NT2/D1 (cell line): ENCODE data around the gene CCDC3.

Experiments
- DNase-seq: peaks from one replicate; pipeline ENCODE4 v3.0.0-alpha.2; 2011; ENCODE audit warnings: low read depth, low spot score
- H3K27me3 ChIP-seq: 2 replicates; pipeline ENCODE4 v1.6.0; 2011; ENCODE audit warnings: mild to moderate bottlenecking; ENCODE audit not compliant: insufficient read length, insufficient read depth
- H3K36me3 ChIP-seq: 2 replicates; pipeline ENCODE4 v1.6.1; 2011; ENCODE audit warnings: mild to moderate bottlenecking, low read length, mixed read lengths; ENCODE audit not compliant: insufficient read depth, insufficient read length
- H3K4me1 ChIP-seq: 2 replicates; pipeline ENCODE4 v1.5.1; 2011; ENCODE audit not compliant: insufficient read depth, insufficient read length
- H3K4me3 ChIP-seq: 2 replicates; pipeline ENCODE4 v1.5.1; 2011; ENCODE audit warnings: low read depth; ENCODE audit not compliant: insufficient read length
- H3K9ac ChIP-seq: 2 replicates; pipeline ENCODE4 v1.6.0; 2011; ENCODE audit warnings: low read depth; ENCODE audit not compliant: insufficient read length
- H3K9me3 ChIP-seq: 2 replicates; pipeline ENCODE4 v1.5.1; 2011; ENCODE audit warnings: mild to moderate bottlenecking, low read length; ENCODE audit not compliant: insufficient read depth
- SUZ12 ChIP-seq: IDR thresholded peaks from 2 replicates; pipeline ENCODE4 v1.6.1; 2011; ENCODE audit not compliant: insufficient read length, insufficient read depth; ENCODE audit errors: extremely low read depth
- YY1 ChIP-seq: IDR thresholded peaks from 2 replicates; pipeline ENCODE4 v1.6.1; 2011; ENCODE audit not compliant: insufficient read length, insufficient read depth
- ZNF274 ChIP-seq: IDR thresholded peaks from 2 replicates; pipeline ENCODE4 v1.6.1; 2011; ENCODE audit warnings: mild to moderate bottlenecking, low read depth, low read length

Gene CCDC3

DNA sequence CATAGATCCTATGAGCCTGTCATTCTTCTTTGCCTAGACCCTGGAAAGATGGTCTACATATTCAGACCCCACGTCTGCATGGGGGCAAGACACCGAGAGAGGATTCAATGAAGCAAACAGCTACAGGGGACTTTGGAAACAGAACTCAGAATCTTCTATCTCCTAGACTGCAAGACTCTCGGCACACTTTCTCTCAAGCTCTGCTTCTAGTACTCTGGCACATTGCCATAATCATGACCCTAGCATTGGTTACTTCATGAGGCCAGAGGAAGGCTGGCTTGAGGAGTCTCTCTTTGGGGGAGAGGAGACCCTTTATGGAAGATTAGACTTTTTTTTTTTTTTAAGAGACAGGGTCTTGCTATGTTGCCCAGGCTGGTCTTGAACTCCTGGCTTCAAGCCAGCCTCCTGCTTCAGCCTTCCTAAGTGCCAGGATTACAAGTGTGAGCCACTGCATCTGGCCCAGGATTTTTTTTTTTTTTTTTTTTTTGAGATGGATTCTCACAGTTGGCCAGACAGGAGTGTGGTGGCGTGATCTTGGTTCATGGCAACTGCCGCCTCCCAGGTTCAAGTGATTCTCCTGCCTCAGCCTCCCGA lies 20.7 kb downstream of the CCDC3 start:
- no peaks in the 10 kb centered on the region for H3K36me3 ChIP-seq
- no peak for DNase-seq
- peaks cover 7% of the 10 kb centered on the region for H3K9me3 ChIP-seq
- H3K4me3 ChIP-seq: no peak overlapping the region
- TF ChIP-seq SUZ12 (no peak), YY1 (no peak)
- H3K27me3 ChIP-seq: no peaks in the 10 kb centered on the region
- no peak overlapping the region for H3K9ac ChIP-seq
- H3K4me1 ChIP-seq: no peaks in the 10 kb centered on the region

DNA sequence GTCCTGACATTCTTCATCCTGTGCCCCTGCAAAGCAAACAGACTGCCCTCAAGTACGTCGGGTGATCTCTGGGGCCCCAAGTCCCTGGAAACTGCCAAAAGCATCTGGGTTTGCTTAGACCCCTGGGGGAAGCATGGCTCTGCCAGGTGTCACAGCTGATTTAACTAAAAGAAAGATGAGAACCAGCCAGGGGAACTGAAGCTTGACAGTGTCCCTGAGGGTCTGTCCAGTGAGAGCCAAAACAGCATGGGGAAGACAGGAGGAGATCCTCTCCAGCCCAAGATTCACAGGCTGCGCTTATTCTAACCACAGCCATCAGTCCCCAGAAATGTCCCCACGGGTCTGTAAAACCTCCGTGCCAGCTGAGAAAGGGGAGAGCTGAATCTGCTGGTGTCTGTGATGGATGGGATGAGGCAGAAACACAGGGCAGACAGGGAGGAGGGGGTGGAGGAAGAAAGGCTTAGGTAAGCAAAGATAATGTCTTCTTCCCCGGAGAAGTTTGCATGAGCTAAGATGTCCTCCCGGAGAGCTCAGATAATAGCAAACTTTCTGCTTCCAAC lies 21.3 kb downstream of the CCDC3 start:
- no peak for TF ChIP-seq SUZ12
- Histone ChIP-seq H3K9me3 (peaks cover 7% of the 10 kb centered on the region), H3K4me3 (no peak overlapping the region), H3K9ac (peak overlapping the region; percentile 5), H3K27me3 (no peaks in the 10 kb centered on the region), H3K36me3 (no peaks in the 10 kb centered on the region), H3K4me1 (no peaks in the 10 kb centered on the region)
- DNase-seq: no peak

DNA sequence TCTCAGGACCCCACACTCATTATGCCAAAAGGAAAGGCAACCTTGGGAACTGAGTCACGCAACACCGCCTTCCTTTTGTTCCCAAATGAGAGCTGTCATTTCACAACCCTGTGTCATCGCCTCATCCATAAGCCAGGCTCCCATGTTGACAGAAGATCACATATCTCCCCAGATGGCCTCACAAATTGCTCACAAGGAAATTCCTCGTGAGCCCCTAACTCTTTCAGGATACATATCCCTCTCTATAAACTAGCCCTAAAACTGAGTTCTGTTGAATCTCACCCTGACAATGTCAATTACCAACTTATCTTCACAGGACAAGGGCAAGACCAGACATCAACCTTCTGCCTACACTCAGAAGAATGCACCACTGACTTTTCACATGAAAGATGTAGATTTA lies 22.6 kb downstream of the CCDC3 start:
- no peak for DNase-seq
- H3K9me3 ChIP-seq: no peaks in the 10 kb centered on the region
- no peak overlapping the region for H3K4me3 ChIP-seq
- no peak for TF ChIP-seq YY1
- TF ChIP-seq SUZ12: no peak
- TF ChIP-seq ZNF274: no peak
- no peaks in the 10 kb centered on the region for H3K36me3 ChIP-seq
- no peaks in the 10 kb centered on the region for H3K4me1 ChIP-seq
- H3K27me3 ChIP-seq: no peaks in the 10 kb centered on the region
- no peak overlapping the region for H3K9ac ChIP-seq

DNA sequence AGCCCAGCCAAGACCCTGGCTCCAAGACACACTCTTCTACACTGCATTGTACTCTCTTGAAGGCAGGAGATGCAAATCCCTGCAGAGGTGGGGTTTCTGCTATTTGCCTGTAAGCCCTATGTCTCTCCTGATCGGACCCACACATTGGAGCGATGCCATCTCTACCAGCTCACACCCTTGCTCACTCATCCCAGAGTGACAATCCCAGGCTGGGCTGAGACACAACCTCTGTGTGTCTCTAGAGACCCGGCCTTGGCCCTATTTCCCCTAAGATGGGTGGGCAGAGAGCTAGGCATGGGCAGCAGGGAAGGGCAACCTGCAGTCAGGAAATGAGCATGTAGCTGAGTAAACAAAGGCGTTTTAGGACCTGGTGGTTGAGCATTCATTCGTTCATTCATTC lies 25.6 kb downstream of the CCDC3 start:
- Histone ChIP-seq H3K9ac (no peak overlapping the region), H3K36me3 (no peaks in the 10 kb centered on the region), H3K9me3 (no peaks in the 10 kb centered on the region), H3K27me3 (no peaks in the 10 kb centered on the region), H3K4me3 (no peak overlapping the region), H3K4me1 (no peaks in the 10 kb centered on the region)
- no peak for DNase-seq
- TF ChIP-seq SUZ12 (no peak), YY1 (no peak), ZNF274 (no peak)

DNA sequence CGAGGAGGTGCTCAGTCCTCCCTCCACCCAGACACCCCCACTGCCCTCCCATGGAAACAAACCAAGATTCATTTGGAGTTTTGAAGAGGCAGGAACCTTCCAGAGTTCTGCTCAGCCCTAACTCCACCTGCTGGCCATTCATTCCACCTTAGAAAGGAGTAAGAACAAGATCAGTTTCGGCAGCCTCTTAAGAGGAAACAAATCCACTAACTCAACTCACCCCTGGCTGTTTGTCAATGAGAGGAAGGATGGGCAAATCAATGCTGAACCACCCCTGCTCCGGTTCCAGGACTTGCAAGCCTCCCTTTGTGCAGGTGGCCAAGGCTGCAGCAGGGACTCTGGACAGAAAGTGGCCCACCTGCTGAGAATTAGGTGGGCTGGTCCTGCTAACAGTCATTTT lies 26.2 kb downstream of the CCDC3 start:
- Histone ChIP-seq H3K9ac (no peak overlapping the region), H3K36me3 (no peaks in the 10 kb centered on the region), H3K27me3 (no peaks in the 10 kb centered on the region), H3K9me3 (no peaks in the 10 kb centered on the region), H3K4me1 (no peaks in the 10 kb centered on the region), H3K4me3 (no peak overlapping the region)
- no peak for DNase-seq
- TF ChIP-seq YY1 (no peak), ZNF274 (no peak), SUZ12 (no peak)

DNA sequence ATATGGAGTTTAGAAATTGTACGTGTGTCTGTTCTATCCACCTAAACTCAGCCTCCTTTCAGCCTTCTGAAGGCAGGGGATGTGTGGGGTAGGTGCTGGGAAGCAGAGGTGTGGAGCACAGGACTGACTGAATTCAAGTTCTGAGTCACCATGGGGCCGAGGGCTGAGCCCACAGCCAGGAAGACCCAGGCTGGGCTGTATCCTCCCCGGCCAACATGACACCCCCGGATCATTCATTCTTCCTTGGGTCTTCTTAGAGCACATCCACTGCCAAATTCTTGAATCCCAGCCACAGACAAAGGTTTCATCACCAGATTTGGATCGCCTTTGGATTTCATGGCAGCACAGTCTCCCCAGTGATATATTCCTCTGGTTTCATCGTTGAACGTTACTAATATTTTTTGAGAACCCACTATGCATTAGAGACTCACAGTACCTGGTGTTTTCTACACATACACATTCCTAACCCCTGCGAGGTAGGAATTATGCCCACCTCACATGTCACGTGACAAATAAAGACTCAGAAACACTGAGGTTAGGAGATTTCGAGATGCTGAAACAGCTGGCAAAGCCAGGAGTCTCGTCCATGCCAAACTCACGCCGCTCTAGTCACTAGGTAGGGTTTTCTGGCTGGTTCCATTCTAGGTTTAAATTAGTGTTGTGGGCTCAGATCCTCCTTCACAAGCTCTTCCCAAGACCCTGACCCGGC lies 26.9 kb downstream of the CCDC3 start:
- H3K9me3 ChIP-seq: no peaks in the 10 kb centered on the region
- H3K4me3 ChIP-seq: no peak overlapping the region
- H3K36me3 ChIP-seq: no peaks in the 10 kb centered on the region
- no peak for DNase-seq
- no peaks in the 10 kb centered on the region for H3K4me1 ChIP-seq
- no peak overlapping the region for H3K9ac ChIP-seq
- TF ChIP-seq YY1 (no peak), SUZ12 (no peak), ZNF274 (no peak)
- no peaks in the 10 kb centered on the region for H3K27me3 ChIP-seq

DNA sequence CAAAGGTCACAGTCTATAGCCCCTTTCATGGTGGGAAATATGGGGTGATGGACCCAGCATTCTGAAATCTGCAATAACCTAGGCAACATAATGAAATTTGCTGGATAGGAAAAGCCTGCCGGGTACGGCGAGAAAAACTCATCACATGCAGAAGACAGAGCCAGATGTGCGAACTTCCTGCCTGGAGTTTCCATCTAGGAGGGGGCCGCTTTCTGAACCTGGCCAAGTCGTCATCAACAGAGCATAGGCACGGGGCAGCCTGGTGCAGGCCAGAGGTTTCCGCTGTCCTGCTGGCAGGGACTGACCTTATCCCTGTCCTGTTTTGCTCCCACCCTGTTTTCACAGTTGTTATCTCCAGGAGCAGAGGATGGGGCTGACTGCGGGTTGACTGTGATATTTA lies 27.4 kb downstream of the CCDC3 start:
- no peaks in the 10 kb centered on the region for H3K27me3 ChIP-seq
- no peaks in the 10 kb centered on the region for H3K4me1 ChIP-seq
- no peak for DNase-seq
- H3K9me3 ChIP-seq: no peaks in the 10 kb centered on the region
- H3K4me3 ChIP-seq: no peak overlapping the region
- no peaks in the 10 kb centered on the region for H3K36me3 ChIP-seq
- TF ChIP-seq YY1 (no peak), ZNF274 (no peak), SUZ12 (no peak)
- H3K9ac ChIP-seq: no peak overlapping the region

DNA sequence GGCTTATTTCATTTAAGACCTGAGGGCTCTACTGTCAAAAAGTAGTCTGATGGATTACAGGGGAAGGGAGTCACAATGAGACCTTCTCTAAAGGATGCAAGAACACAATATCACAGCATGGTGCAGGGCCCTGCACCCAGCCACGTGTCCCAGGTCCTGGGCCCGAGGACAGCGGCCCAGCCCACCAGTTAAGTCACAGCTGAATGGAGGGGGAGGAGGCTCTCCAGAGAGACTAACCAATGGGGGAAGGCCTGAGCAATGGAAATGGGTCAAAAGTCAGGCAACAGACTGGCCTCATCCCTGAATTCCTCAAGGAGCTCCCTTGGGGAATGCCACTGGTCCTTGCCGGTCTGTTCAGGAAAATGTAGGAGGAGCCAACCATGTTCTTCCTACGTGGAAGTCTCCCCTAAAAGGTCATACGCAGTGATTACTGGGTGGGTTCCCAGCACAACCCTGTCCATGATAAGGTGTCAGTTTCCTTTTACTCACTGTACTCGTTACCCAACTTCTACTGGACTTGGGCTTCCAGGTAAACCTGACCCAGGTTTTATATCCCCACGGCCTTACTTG lies 28.3 kb downstream of the CCDC3 start:
- no peak for DNase-seq
- peaks cover 4% of the 10 kb centered on the region; the same call in 1 of the 2 replicates for H3K9me3 ChIP-seq
- no peaks in the 10 kb centered on the region for H3K36me3 ChIP-seq
- no peaks in the 10 kb centered on the region for H3K4me1 ChIP-seq
- H3K9ac ChIP-seq: no peak overlapping the region
- TF ChIP-seq YY1 (no peak), SUZ12 (no peak), ZNF274 (no peak)
- no peak overlapping the region for H3K4me3 ChIP-seq
- no peaks in the 10 kb centered on the region for H3K27me3 ChIP-seq
